GM12801 (cell line): ENCODE results near the gene NDFIP1.

ENCODE experiments used
- TF ChIP-seq, protein P1 (sequence below): IDR thresholded peaks from one replicate; pipeline ENCODE4 v1.5.1; 2011; ENCODE audit warnings: control low read depth; ENCODE audit not compliant: insufficient read length; ENCODE audit errors: extremely low read depth

NDFIP1 gene

DNA sequence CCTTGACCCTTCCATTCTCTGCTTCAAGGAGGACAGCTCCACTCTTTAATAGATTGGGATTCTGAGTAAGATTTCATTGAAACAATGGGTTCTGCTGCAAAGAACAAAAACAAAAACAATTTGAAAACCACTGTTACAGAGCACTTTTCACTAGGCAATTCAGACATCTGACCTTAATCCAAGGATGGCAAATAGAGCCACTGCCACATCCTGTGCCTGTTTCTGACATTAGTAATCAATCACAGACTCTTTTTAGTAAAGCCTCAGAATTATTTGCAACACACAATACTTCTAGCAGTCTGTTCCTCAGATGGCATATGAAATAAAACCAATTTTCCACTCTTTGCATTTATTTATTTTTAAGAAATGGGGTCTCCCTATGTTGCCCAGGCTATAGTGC is 37.8 kb upstream of the NDFIP1 start:
- TF ChIP-seq, protein P1, sequence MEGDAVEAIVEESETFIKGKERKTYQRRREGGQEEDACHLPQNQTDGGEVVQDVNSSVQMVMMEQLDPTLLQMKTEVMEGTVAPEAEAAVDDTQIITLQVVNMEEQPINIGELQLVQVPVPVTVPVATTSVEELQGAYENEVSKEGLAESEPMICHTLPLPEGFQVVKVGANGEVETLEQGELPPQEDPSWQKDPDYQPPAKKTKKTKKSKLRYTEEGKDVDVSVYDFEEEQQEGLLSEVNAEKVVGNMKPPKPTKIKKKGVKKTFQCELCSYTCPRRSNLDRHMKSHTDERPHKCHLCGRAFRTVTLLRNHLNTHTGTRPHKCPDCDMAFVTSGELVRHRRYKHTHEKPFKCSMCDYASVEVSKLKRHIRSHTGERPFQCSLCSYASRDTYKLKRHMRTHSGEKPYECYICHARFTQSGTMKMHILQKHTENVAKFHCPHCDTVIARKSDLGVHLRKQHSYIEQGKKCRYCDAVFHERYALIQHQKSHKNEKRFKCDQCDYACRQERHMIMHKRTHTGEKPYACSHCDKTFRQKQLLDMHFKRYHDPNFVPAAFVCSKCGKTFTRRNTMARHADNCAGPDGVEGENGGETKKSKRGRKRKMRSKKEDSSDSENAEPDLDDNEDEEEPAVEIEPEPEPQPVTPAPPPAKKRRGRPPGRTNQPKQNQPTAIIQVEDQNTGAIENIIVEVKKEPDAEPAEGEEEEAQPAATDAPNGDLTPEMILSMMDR = no peak

DNA sequence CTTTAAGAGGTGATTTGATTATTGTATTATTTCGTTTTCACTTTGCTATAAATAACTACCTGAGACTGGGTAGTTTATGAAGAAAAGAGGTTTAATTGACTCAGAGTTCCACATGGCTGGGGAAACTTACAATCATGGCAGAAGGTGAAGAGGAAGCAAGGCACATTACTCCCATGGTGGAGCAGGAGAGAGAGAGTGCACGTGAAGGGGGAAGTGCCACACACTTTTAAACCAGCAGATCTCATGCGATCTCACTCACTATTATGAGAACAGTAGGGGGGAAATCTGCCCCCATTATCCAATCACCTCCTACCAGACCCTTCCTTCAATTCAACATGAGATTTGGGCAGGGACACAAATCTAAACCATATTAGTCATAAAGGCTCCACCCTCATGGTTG is 36.1 kb upstream of the NDFIP1 start:
- TF ChIP-seq, protein P1 = no peak

DNA sequence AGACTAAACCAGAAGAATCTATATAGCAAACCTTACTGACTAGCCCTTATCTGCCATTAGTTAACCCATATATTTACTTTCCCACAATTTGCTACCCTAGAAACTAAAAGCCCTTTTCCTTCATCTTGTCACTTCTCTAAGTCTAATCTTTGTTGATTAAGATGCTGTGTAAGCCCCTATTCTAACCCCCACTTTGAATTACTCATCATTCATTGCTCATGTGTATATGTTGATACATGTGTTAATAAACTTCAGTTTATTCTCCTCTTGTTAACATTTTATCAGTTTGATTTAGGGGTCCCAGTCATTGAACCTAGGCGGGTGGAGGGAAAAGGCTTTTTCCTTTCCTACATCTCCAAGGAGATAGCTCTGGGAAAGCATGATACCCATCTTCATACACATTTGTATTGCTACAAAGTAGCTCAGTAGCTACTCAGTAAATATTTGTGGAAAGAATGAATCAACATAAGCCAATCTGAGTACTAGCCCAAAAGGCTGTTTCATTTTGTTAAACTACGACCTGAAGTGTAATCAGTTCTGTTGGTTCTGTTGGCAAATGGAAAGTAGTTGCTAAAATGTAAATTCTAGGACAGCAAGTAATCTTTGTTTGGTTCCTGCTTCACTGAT is 35.1 kb upstream of the NDFIP1 start:
- TF ChIP-seq, protein P1 = no peak

DNA sequence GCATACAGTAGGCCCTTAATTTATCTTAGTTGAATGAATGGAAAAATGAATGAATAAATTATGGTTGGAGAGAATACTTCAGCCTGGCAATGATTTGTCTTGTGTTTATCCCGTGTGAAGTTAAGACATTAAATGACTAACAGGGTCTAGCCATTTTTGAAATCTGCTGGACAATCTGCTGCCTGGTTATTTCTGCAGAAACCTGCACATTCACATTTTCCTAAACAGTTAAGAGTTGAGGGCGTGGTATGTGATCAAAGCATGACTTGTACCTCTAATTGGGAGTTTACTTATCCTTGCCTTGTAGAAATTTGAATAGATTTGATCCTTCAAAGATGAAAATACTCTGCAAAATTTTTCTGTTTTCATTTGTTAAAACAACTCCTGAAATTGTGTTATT is 34.6 kb upstream of the NDFIP1 start:
- TF ChIP-seq, protein P1 = no peak

DNA sequence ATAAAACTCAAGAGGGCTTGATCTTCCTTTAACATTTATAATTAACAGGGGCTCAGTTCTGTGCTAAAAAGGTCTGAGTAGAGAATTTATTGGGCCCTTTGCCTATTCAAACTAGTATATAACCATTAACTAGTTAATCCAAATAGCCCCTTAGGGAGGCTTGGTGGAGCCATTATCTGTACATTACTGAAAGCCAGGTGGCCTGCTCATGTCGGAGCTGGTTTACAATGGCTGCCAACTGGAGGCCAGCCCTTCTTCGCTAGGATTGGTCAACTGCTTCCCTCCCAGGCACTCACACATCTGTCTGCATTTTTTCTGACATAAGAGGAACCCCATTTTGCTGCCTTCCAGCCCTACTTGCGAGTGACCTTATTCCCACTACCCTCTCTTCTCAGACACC is 30.4 kb upstream of the NDFIP1 start:
- TF ChIP-seq, protein P1 = no peak

DNA sequence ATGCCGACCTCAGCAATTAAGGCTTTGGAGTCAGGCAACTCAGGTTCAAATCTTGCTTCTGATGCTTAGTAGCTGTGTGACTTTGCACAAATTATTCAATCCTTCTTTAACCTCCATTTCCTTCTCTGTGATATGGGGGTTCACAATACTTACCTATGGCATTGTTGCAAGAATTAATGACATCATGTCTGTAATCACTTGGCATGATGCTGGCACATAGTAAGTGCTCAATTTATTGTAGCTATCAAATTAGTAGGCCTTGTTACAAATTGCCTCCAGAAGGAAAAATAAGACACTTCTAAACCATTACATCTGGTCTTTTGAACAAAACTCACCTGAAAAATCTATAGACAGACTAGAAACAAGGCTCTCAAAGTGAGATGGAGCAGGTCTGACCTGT is 29.9 kb upstream of the NDFIP1 start:
- TF ChIP-seq, protein P1 = no peak

DNA sequence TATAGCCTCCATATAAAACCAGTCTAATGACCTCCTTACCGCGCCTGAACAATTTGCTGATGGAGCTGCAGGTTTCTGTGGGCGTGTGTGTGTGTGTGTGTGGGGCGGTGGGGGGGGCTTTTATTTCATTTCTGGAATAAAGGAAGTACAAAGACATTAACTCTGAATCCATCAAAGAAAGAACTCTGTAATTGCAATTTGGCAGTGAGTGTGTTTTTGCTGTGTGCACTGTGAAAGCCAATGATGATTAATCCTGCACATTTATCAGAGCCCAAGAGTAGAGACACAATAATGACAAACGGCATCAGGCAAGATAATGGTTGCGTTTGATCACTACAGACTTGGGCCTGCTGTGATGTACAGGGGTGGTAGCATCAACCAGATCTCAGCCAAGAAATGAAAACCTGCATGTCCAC is 29.3 kb upstream of the NDFIP1 start:
- TF ChIP-seq, protein P1 = no peak
